Left colon (tissue), 2 donors: ENCODE data around the gene GIN1. TPM values are rescaled to one million over a fixed set of nuclear protein-coding genes. Genes with fewer than 3 reads are reported as not detected.
"Not testable (repeated sequence)": the region's sequence is repeated elsewhere in the genome, so short reads cannot be mapped to it uniquely, and the experiment has no call there.

ENCODE experiments used
- ATAC-seq: fragments of 200-7000 bp; cut with Tn5 transposase; one replicate; pipeline ENCODE4 v1.9.1; 2020; ENCODE audit warnings: mild to moderate bottlenecking, moderate library complexity
- DNase-seq, 2 donors: peaks; one replicate each; pipeline ENCODE4 v3.0.0-alpha.2; 2020
- intact Hi-C, 2 donors: fragments of 100-400 bp; cut with DNase I in 1 of 2; cut with micrococcal nuclease in 1 of 2; formaldehyde crosslinking; loops; one replicate each; pipeline versions ENCODE4 v1.11.2 to v1.14.0; 2022; cut with DNase I, micrococcal nuclease
- total RNA-seq, 2 donors: library from RNA; stranded (reverse); fragmentation: NEBNext Ultra II Directional; extraction: Animal tissue kit (Norgen Biotek cat#: 25700); gene quantifications; one replicate each; pipeline ENCODE4 v1.2.1, GENCODE V29; 2021
- donor health status: DM: no; HTN: no; CAD: no.
- donor health status: DM: yes; HTN: yes; CAD: no.

GIN1 gene
- total RNA-seq, 2 donors from 2014 or later = 4.9 to 5.7 TPM

- intact Hi-C loops = no loop called here
- no peak for ATAC-seq
- no peak for DNase-seq
These were observed 2.4 kb downstream of the GIN1 start for GRCh38 chr5:103117471-103117991.

GRCh38 chr5:103114440-103114839, 5.5 kb downstream of the GIN1 start:
- DNase-seq = no peak
- intact Hi-C loops = no loop called here
- no peak for ATAC-seq

GRCh38 chr5:103112910-103113309, 7.0 kb downstream of the GIN1 start:
- intact Hi-C loops = no loop called here
- no peak for ATAC-seq
- no peak for DNase-seq

GRCh38 chr5:103111468-103111867, 8.5 kb downstream of the GIN1 start:
- DNase-seq (no peak), ATAC-seq (no peak)
- intact Hi-C loops = no loop called here

- ATAC-seq = no peak
- no peak for DNase-seq
- intact Hi-C loops = no loop called here
These were observed 9.5 kb downstream of the GIN1 start for GRCh38 chr5:103110403-103110802.

GRCh38 chr5:103109277-103109676, 10.7 kb downstream of the GIN1 start:
- no peak for ATAC-seq
- intact Hi-C loops = no loop called here
- DNase-seq = no peak

- DNase-seq (no peak), ATAC-seq (no peak)
- intact Hi-C loops = no loop called here
These were observed 11.9 kb downstream of the GIN1 start for GRCh38 chr5:103108086-103108485.

GRCh38 chr5:103102234-103102633, 17.7 kb downstream of the GIN1 start:
- no peak for DNase-seq
- ATAC-seq = no peak
- intact Hi-C loops = no loop called here

- DNase-seq (no peak), ATAC-seq (no peak)
- intact Hi-C loops = no loop called here
These were observed 18.7 kb downstream of the GIN1 start for GRCh38 chr5:103101079-103101750.

GRCh38 chr5:103098993-103099392, 20.9 kb downstream of the GIN1 start:
- ATAC-seq (no peak), DNase-seq (no peak)
- intact Hi-C loops = no loop called here

GRCh38 chr5:103094737-103095136, 25.2 kb downstream of the GIN1 start:
- ATAC-seq (no peak), DNase-seq (no peak)

GRCh38 chr5:103093727-103094126, 26.2 kb downstream of the GIN1 start:
- no peak for ATAC-seq
- no peak for DNase-seq
- intact Hi-C loops = no loop called here

More at GRCh38 chr5:103094737-103095136, 25.2 kb downstream of the GIN1 start:
- intact Hi-C loops = no loop called here

- ATAC-seq (no peak), DNase-seq (no peak)
- intact Hi-C loops = no loop called here
These were observed 27.3 kb downstream of the GIN1 start for GRCh38 chr5:103092676-103093075.

GRCh38 chr5:103090791-103091190, 29.1 kb downstream of the GIN1 start:
- DNase-seq = no peak
- no peak for ATAC-seq
- intact Hi-C loops = no loop called here

GRCh38 chr5:103089272-103089671, 30.7 kb downstream of the GIN1 start:
- no peak for ATAC-seq
- intact Hi-C loops = no loop called here
- no peak for DNase-seq

- no peak for ATAC-seq
- intact Hi-C loops = no loop called here
- no peak for DNase-seq
These were observed 33.4 kb downstream of the GIN1 start for GRCh38 chr5:103086547-103086946.

GRCh38 chr5:103079796-103080195, 40.1 kb downstream of the GIN1 start:
- DNase-seq (no peak), ATAC-seq (no peak)
- intact Hi-C loops = no loop called here

- ATAC-seq (no peak), DNase-seq (no peak)
- intact Hi-C loops = no loop called here
These were observed 44.5 kb downstream of the GIN1 start for GRCh38 chr5:103075442-103075841.

GRCh38 chr5:103073500-103073899, 46.4 kb downstream of the GIN1 start:
- ATAC-seq, DNase-seq, intact Hi-C loops: not testable (repeated sequence)

- no peak for DNase-seq
- intact Hi-C loops = no loop called here
- no peak for ATAC-seq
These were observed 53.6 kb downstream of the GIN1 start for GRCh38 chr5:103066326-103066725.

GRCh38 chr5:103060424-103060954, 59.4 kb downstream of the GIN1 start:
- DNase-seq (no peak), ATAC-seq (no peak)
- intact Hi-C loops = no loop called here
